Measurements from ENCODE around the gene ELF3. TPM values are rescaled to one million over a fixed set of nuclear protein-coding genes. Genes with fewer than 3 reads are reported as not detected.

ELF3 gene
- total and polyA plus RNA-seq, 2 of the 4 experiments (the other 2 are of a cell fraction), result under 0.01 to 0.38 TPM

DNA sequence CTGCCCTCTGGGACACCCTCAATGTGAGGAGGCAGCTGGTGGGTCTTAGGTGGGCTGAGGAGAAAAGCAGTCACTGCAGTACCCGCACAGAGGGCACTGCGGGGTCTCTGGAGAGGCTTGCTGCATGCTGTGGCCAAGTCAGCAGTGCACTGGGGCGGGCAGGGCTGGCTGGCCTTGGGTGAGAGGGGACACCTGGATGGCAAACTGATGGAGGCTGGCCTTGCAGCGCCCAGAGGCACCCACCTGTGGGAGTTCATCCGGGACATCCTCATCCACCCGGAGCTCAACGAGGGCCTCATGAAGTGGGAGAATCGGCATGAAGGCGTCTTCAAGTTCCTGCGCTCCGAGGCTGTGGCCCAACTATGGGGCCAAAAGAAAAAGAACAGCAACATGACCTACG, 3.2 kb downstream of the ELF3 start:
- dilution Hi-C loops (cut with HindIII; ENCODE audit: low sequenced_read_pairs, unreplicated experiment) (no loop called here), intact Hi-C loops (cut with micrococcal nuclease) (no loop called here), in situ Hi-C loops (cut with MboI; ENCODE audit: low sequenced_read_pairs) (loop anchor here (5.0 kb wide), 1 partner anchor 104 kb away; no protein-coding TSS in a partner anchor)
- ATAC-seq (ENCODE audit: low read depth), result no peak
- Histone ChIP-seq H2BK120ac (ENCODE audit: low read depth, low read length) (no peak overlapping the region), H4K20me1 (ENCODE audit: insufficient read depth, low read length) (no peaks in the 10 kb centered on the region), H3K4ac (ENCODE audit: low read depth, low read length) (no peak overlapping the region), H3K9ac (ENCODE audit: low read depth, low read length) (no peak overlapping the region), H3K23ac (ENCODE audit: low read depth, low read length) (no peak overlapping the region), H4K5ac (ENCODE audit: low read depth, low read length) (no peak overlapping the region), H4K91ac (ENCODE audit: insufficient read depth, low read depth, low read length) (no peak overlapping the region), H3K36me3 (ENCODE audit: control insufficient read depth, insufficient read depth, low read length) (no peaks in the 10 kb centered on the region), H4K8ac (ENCODE audit: low read depth in 2 of 2, low read length in 2 of 2) (no peak overlapping the region), H3K4me1 (ENCODE audit: control insufficient read depth, insufficient read depth, low read length) (peaks cover 15% of the 10 kb centered on the region), H3K56ac (ENCODE audit: extremely low read depth, insufficient read depth, low read length) (no peak overlapping the region), H3K4me3 (ENCODE audit: insufficient read depth, low read depth, low read length) (no peak overlapping the region), H2BK5ac (ENCODE audit: low read depth, low read length, poor library complexity, severe bottlenecking) (no peak overlapping the region), H2AFZ (replicated peaks; ENCODE audit: low read length, poor library complexity) (no peak overlapping the region), H2BK15ac (ENCODE audit: low read depth, low read length) (no peak overlapping the region), H2AK9ac (replicated peaks; ENCODE audit: low read depth, low read length, poor library complexity) (no peak overlapping the region), H2AK5ac (ENCODE audit: low read depth, low read length) (no peak overlapping the region; the same call in 1 of the 2 replicates), H3K4me2 (ENCODE audit: low read depth, low read length) (no peak overlapping the region), H3K9me3 (ENCODE audit: control insufficient read depth, insufficient read depth, low read length) (no peaks in the 10 kb centered on the region), H3K27me3 (ENCODE audit: control insufficient read depth, insufficient read depth, low read length) (peaks cover 4% of the 10 kb centered on the region), H3K9me1 (ENCODE audit: insufficient read depth, low read length) (no peaks in the 10 kb centered on the region; the same call in 1 of the 2 replicates), H3K79me1 (ENCODE audit: low read depth in 1 of 2, low read length in 2 of 2) (no peaks in the 10 kb centered on the region), H2BK20ac (ENCODE audit: low read depth, low read length) (no peak overlapping the region), H3K27ac (ENCODE audit: insufficient read depth, low read length) (no peak overlapping the region), H3K18ac (ENCODE audit: low read depth, low read length) (no peak overlapping the region), H3K14ac (replicated peaks; ENCODE audit: low read depth, low read length) (no peak overlapping the region)
- BruUV-seq (replicated peaks), result no TSS peak
- DNase-seq, result no peak
- 89% methylated on average over 8 of the region's 12 CpGs; no CpG with 5 or more reads in 1 of the 2 experiments for WGBS, 2 experiments (ENCODE audit: extremely low coverage in 2 of 2, insufficient read length in 1 of 2)
- TF ChIP-seq POLR2A (IDR thresholded peaks at IDR 0.05; ENCODE audit: low read depth, low read length) (no peak), MAFK (IDR thresholded peaks at IDR 0.05; ENCODE audit: low read depth, low read length) (no peak), SMC3 (IDR thresholded peaks at IDR 0.05; ENCODE audit: low read depth, low read length) (no peak), RCOR1 (IDR thresholded peaks at IDR 0.05; ENCODE audit: insufficient replicate concordance, low read length) (no peak), NFE2L2 (IDR thresholded peaks at IDR 0.05; ENCODE audit: low read depth, low read length) (no peak), CHD1 (IDR thresholded peaks at IDR 0.05; ENCODE audit: low read depth, low read length) (no peak), RAD21 (IDR thresholded peaks at IDR 0.05; ENCODE audit: low read length) (no peak), FOS (IDR thresholded peaks at IDR 0.05; ENCODE audit: low read depth, low read length) (no peak), MXI1 (IDR thresholded peaks at IDR 0.05; ENCODE audit: borderline replicate concordance, low read depth, low read length) (no peak), RFX5 (IDR thresholded peaks at IDR 0.05; ENCODE audit: low read depth, low read length) (no peak), MAZ (IDR thresholded peaks at IDR 0.05; ENCODE audit: borderline replicate concordance, low read depth, low read length) (no peak), BHLHE40 (IDR thresholded peaks at IDR 0.05; ENCODE audit: low read depth, low read length) (no peak), CEBPB (IDR thresholded peaks at IDR 0.05; ENCODE audit: low read depth, low read length) (no peak)
- TF ChIP-seq, protein P1, sequence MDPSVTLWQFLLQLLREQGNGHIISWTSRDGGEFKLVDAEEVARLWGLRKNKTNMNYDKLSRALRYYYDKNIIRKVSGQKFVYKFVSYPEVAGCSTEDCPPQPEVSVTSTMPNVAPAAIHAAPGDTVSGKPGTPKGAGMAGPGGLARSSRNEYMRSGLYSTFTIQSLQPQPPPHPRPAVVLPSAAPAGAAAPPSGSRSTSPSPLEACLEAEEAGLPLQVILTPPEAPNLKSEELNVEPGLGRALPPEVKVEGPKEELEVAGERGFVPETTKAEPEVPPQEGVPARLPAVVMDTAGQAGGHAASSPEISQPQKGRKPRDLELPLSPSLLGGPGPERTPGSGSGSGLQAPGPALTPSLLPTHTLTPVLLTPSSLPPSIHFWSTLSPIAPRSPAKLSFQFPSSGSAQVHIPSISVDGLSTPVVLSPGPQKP (IDR thresholded peaks at IDR 0.05; ENCODE audit: borderline replicate concordance, low read depth, low read length), result no peak
- TF ChIP-seq, protein P2, sequence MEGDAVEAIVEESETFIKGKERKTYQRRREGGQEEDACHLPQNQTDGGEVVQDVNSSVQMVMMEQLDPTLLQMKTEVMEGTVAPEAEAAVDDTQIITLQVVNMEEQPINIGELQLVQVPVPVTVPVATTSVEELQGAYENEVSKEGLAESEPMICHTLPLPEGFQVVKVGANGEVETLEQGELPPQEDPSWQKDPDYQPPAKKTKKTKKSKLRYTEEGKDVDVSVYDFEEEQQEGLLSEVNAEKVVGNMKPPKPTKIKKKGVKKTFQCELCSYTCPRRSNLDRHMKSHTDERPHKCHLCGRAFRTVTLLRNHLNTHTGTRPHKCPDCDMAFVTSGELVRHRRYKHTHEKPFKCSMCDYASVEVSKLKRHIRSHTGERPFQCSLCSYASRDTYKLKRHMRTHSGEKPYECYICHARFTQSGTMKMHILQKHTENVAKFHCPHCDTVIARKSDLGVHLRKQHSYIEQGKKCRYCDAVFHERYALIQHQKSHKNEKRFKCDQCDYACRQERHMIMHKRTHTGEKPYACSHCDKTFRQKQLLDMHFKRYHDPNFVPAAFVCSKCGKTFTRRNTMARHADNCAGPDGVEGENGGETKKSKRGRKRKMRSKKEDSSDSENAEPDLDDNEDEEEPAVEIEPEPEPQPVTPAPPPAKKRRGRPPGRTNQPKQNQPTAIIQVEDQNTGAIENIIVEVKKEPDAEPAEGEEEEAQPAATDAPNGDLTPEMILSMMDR (conservative IDR thresholded peaks at IDR 0.05; ENCODE audit: low read depth, low read length), result no peak
- TF ChIP-seq, protein P3, sequence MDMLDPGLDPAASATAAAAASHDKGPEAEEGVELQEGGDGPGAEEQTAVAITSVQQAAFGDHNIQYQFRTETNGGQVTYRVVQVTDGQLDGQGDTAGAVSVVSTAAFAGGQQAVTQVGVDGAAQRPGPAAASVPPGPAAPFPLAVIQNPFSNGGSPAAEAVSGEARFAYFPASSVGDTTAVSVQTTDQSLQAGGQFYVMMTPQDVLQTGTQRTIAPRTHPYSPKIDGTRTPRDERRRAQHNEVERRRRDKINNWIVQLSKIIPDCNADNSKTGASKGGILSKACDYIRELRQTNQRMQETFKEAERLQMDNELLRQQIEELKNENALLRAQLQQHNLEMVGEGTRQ (IDR thresholded peaks at IDR 0.05; ENCODE audit: low read depth, low read length), result no peak
- ChIA-PET CTCF (no interaction called here), POLR2A (ENCODE audit: unreplicated experiment) (no interaction called here)
